Measurements from ENCODE around the gene CCDC33.
"Not testable (repeated sequence)": the region's sequence is repeated elsewhere in the genome, so short reads cannot be mapped to it uniquely, and the experiment has no call there.

GRCh38 chr15:74360855-74361254 is 124.7 kb downstream of the CCDC33 start:
- not testable (repeated sequence) for TF ChIP-seq CTCF (IDR thresholded peaks at IDR 0.05; ENCODE audit: insufficient read depth, low read depth, low read length); EZH2 (IDR thresholded peaks at IDR 0.05; ENCODE audit: insufficient read depth, low read length)
